Hippocampal formation (tissue), 2 donors: ENCODE data around the gene CLIC4.
"Not testable (repeated sequence)": the region's sequence is repeated elsewhere in the genome, so short reads cannot be mapped to it uniquely, and the experiment has no call there.

ENCODE experiments used
- DNase-seq, 2 donors: peaks; one replicate each; lab custom pipeline; 2025; lab: John Stamatoyannopoulos, UW

CLIC4 gene

GRCh38 chr1:24771574-24771973 lies 26.3 kb downstream of the CLIC4 start:
- DNase-seq, result no peak

GRCh38 chr1:24773618-24774017 lies 28.4 kb downstream of the CLIC4 start:
- DNase-seq, result no peak

DNA sequence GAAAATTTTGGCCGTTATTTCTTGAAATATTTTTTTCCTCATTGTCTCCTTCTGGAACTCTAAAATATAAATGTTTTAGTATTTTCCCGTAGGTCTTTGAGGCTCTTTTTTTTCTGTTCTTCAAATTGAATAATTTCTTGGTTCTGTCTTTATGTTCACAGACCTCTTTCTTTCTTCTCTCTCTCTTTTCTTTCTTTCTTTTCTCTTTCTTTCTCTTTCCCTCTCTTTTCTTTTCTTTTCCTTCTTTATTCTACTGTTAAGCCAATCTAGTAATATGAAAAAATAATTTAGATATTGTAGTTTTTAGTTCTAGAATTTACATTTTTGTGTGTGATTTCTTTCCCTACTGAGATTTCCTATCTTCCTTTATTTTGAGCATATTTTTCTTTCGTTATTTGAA lies 30.1 kb downstream of the CLIC4 start:
- no peak for DNase-seq

GRCh38 chr1:24775916-24776315 lies 30.7 kb downstream of the CLIC4 start:
- no peak for DNase-seq

DNA sequence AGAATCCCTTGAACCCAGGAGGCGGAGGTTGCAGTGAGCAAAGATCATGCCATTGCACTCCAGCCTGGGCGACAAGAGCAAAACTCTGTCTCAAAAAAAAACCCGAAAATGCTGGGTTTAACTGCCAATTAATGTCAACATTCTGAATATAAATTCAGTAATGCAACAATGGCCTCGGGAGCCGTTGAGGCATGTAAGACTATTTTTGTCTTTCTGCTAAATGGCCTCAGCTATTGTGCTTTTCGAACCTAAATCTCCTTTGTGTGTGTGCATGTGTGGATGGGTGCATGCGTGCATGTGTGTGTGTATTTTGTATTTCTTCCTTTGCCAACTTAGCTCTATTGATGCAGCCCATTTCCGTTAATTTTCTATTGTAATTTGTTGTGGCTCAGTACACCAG lies 31.6 kb downstream of the CLIC4 start:
- DNase-seq, result no peak

DNA sequence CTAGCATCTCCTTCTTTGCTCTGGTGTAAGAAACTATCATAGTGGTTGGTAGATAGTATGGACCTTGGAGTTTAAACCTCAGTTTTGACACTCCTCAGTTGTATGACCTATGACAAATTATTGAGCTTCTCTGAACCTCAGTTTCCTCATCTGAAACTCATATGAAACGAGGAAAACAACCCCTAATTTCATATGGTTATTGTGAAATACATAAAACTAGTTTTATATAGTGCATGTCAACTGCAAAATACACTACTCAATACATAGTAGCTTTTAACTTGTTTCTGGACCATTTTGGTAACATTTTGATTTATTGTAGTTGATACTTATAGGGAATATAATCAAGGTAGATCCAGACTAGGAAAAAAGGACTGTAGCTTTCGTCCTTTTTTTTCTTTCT lies 32.9 kb downstream of the CLIC4 start:
- DNase-seq, result no peak

DNA sequence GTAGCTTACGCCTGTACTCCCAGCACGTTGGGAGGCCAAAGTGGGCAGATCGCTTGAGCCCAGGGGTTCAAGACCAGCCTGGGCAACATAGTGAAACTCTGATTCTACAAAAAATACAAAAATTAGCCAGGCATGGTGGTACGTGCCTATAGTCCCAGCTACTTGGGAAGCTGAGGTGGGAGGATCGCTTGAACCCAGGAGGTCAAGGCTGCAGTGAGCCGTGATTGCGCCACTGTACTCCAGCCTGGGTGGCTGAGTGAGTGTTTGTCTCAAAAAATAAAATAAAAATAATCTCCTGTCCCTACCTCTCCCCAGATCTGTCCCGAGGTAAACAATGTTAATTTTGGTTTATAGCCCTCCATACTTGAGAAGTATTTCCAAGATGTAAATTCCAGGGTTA lies 34.0 kb downstream of the CLIC4 start:
- DNase-seq, result not testable (repeated sequence)

- DNase-seq, result no peak
These were observed 34.6 kb downstream of the CLIC4 start for GRCh38 chr1:24779689-24780464.

- DNase-seq, result not testable (repeated sequence)
These were observed 35.4 kb downstream of the CLIC4 start for GRCh38 chr1:24780626-24781025.

GRCh38 chr1:24782689-24783088 lies 37.4 kb downstream of the CLIC4 start:
- DNase-seq, result no peak

DNA sequence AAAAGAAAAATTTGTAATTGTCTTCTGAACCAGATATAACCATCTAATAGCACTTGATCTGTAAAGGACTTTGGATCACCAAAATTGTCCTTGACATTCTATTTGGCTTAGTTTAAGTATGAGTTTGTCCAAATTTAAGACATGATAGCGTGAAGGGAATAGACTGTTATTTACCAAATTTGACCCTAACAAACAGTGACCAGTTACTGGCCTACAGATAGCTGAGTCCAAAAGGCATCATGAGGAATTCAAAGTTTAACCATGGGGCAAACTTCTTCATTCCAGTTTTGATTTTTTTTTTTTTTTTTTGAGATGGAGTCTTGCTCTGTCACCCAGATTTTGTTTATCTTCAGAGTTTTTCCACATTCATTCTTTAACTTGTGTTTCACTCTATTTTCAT lies 38.5 kb downstream of the CLIC4 start:
- DNase-seq, result no peak

- DNase-seq, result no peak
These were observed 40.9 kb downstream of the CLIC4 start for GRCh38 chr1:24786191-24786590.

DNA sequence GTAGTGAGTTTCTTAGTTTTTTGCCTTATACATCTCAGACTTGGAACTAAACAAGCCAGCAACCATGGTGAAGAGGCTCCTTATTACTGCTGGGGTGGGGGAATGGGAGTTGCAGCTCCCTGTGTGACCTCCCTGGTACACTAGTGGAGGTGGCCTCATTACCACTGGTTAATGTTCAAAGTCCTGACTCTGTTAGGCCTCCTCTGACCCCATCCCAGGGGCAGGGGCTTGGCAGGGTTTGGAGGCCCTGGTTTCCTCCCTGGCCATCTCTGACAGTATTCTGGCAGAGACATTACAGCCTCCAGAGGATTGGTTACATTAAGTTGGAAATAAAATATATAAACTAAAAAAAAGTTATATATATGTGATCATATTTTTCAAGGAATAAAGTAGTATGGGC lies 45.2 kb downstream of the CLIC4 start:
- no peak for DNase-seq

GRCh38 chr1:24793447-24794129 lies 48.3 kb downstream of the CLIC4 start:
- no peak for DNase-seq

DNA sequence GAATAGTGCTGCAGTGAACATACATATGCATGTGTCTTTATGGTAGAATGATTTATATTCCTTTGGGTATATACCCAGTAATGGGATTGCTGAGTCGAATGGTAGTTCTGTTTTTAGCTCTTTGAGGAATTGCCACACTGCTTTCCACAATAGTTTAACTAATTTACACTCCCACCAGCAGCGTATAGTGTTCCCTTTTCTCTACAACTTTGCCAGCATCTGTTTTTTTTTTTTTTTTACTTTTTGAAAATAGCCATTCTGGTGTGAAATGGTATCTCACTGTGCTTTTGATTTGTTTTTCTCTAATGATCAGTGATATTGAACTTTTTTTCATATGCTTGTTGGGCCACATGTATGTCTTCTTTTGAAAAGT lies 48.9 kb downstream of the CLIC4 start:
- not testable (repeated sequence) for DNase-seq

GRCh38 chr1:24795236-24795635 lies 50.0 kb downstream of the CLIC4 start:
- DNase-seq, result no peak

- DNase-seq, result no peak
These were observed 51.3 kb downstream of the CLIC4 start for GRCh38 chr1:24796524-24796923.

- DNase-seq, result not testable (repeated sequence)
These were observed 54.0 kb downstream of the CLIC4 start for GRCh38 chr1:24799242-24799641.

DNA sequence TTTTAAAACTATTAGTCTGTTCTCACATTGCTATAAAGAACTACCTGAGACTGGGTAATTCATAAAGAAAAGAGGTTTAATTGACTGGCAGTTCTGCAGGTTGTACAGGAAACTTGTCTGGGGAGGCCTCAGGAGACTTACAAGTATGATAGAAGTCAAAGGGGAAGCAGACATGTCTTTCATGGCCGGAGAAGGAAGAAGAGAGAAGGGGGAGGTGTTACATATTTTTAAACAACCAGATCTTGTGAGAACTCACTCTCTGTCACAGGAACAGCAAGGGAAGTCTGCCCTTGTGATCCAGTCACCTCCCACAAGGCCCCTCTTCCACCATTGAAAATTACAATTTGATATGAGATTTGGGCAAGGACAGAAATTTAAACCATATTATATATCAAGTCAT lies 55.9 kb downstream of the CLIC4 start:
- no peak for DNase-seq

DNA sequence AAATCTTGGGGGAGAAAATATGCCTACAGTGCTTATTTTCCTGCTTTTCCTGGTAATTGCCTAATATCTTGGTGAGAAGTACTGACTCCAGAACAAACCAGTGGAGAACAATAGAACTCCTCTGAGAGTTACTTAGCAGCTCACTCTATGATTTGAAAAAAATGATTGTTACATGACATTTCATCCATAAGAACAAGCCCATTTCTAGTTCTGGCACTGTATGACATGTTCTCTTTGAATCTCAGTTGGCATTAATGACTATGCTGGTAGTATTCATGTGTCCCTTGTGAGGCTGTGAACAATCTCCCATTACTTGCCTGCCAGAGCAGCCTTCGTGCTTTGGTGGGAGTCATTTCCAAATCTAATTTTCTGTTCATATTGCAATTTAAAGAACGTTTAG lies 58.0 kb downstream of the CLIC4 start:
- peak in 1 of 2 donors; percentile 84 for DNase-seq

- DNase-seq, result no peak
These were observed 58.8 kb downstream of the CLIC4 start for GRCh38 chr1:24803987-24804530.

DNA sequence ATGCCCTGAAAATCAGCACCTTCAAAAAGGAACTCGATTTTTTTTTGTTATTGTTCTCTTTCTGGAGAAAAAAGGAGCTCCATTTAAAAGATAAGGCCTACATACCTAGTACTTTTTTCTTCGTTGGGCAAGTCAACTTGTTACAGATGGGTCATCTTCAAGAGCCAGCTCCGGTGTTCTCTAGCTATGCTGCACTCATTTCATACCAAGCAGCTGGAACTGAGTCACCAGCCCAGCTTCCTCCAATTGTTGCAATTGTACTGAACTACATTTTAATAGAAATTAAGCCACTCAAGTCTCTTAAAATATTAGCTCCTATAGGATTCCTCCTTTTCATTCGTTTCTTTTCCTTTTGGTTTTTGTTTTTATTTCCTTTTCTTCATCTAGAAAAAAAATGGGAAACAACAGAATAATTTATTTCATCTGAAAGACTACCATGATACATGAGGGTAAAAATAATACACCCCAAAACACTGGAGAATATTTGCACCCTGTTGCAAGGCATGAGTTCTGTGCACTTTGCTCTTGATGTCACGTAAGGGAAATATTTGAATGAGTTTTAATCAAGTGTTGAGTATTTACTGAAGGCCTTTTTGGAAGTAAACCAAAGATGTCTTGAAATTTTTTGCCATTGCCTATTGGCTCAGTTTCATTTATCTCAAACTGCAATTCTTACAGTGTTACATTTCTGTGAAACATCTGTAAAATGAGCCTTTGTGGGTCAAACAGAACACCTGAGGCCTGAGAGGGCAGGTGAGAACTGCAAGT lies 60.5 kb downstream of the CLIC4 start:
- no peak for DNase-seq

GRCh38 chr1:24806588-24806987 lies 61.3 kb downstream of the CLIC4 start:
- DNase-seq, result no peak
